Psoas muscle (tissue), 8 donors: Measurements from ENCODE around the gene CEACAM18. TPM values are rescaled to one million over a fixed set of nuclear protein-coding genes. Genes with fewer than 3 reads are reported as not detected.

Source experiments
- ATAC-seq, 4 donors: fragments of 200-7000 bp; cut with Tn5 transposase; one replicate each; pipeline ENCODE4 v1.9.1; 2020; ENCODE audit warnings: moderate library complexity in 3 of 4, mild to moderate bottlenecking in 2 of 4
- DNase-seq, 2 donors: peaks; one replicate each; pipeline ENCODE4 v3.0.0-alpha.2; 2020
- H3K27ac ChIP-seq: fragments of 200-600 bp; one replicate; pipeline ENCODE4 v1.8.0; 2022
- H3K27me3 ChIP-seq, 3 donors: fragments of 200-600 bp in 1 of 3; one replicate each; pipeline versions ENCODE4 v1.6.1 to v1.8.0; 2013 to 2022; ENCODE audit warnings: low read length in 2 of 3, mild to moderate bottlenecking in 2 of 3, moderate library complexity in 1 of 3; ENCODE audit not compliant: insufficient read depth in 3 of 3
- H3K36me3 ChIP-seq, 2 donors: fragments of 200-600 bp in 1 of 2; one replicate each; pipeline versions ENCODE4 v1.6.1 to v1.8.0; 2013 to 2022; ENCODE audit warnings: low read depth in 1 of 2, mild to moderate bottlenecking in 1 of 2, moderate library complexity in 1 of 2; ENCODE audit not compliant: insufficient read depth in 1 of 2
- H3K4me1 ChIP-seq: fragments of 200-600 bp; one replicate; pipeline ENCODE4 v1.8.0; 2022
- H3K4me3 ChIP-seq: fragments of 200-600 bp; one replicate; pipeline ENCODE4 v1.8.0; 2022; ENCODE audit warnings: mild to moderate bottlenecking
- H3K9me3 ChIP-seq: fragments of 200-600 bp; one replicate; pipeline ENCODE4 v1.8.0; 2022
- CTCF ChIP-seq: fragments of 200-600 bp; IDR thresholded peaks from one replicate; pipeline ENCODE4 v1.8.0; 2022; ENCODE audit warnings: antibody characterized with exemption
- WGBS, 3 donors: extraction: QIAGEN DNeasy Blood & Tissue Kit; methylation state at CpG; one replicate each; pipeline versions ENCODE4 v1.1.6 to v1.1.7; 2013; 5-methylcytosine and 5-hydroxymethylcytosine counted together
- intact Hi-C, 2 donors: fragments of 100-400 bp; cut with DNase I; formaldehyde crosslinking; loops; one replicate each; pipeline versions ENCODE4 v1.11.0 to v1.14.2; 2022
- polyA plus RNA-seq, 3 donors: library from polyadenylated mRNA; stranded (reverse); fragments of 200-250 nt; gene quantifications; one replicate each; pipeline ENCODE4 v1.2.3, GENCODE V29; 2013
- total RNA-seq, 4 donors: library from RNA; stranded (reverse); fragmentation: NEBNext Ultra II Directional in 2 of 4; extraction: Animal tissue kit (Norgen Biotek cat#: 25700) in 2 of 4; gene quantifications; one replicate each; pipeline versions ENCODE4 v1.2.1 to v1.2.4, GENCODE V29; 2021 to 2023
- donor health status: healthy with polysubstance abuse.
- donor health status: DM: no; HTN: no; CAD: no; lungs with moderate emphysema.
- donor health status: Bipolar disorder and iron deficiency.
- donor health status: healthy.
- donor health status: DM: yes; HTN: yes; CAD: no.
- donor health status: DM: no; HTN: no; CAD: no.
- donor health status: DM: no; HTN: no; CAD: no.
- donor health status: DM: yes; HTN: yes; CAD: no.

The CEACAM18 gene
- total and polyA plus RNA-seq, 7 donors, result not detected

- Histone ChIP-seq H3K4me3 (no peak overlapping the region), H3K27ac (no peak overlapping the region), H3K36me3 (no peaks in the 10 kb centered on the region), H3K9me3 (no peaks in the 10 kb centered on the region), H3K27me3 (peaks cover 0 to 4% (median 3%) of the 10 kb centered on the region in 3 donors), H3K4me1 (no peaks in the 10 kb centered on the region)
- DNase-seq (no peak), ATAC-seq (no peak)
- no peak for TF ChIP-seq CTCF
- 73 to 81% (median 80%) methylated on average over 5 of the region's 5 CpGs for WGBS, 3 donors
- intact Hi-C loops, result no loop called here
Observed at GRCh38 chr19:51485960-51486660, 7.8 kb downstream of the CEACAM18 start.

GRCh38 chr19:51488491-51488890 is 10.2 kb downstream of the CEACAM18 start:
- Histone ChIP-seq H3K36me3 (no peaks in the 10 kb centered on the region), H3K4me3 (no peak overlapping the region), H3K9me3 (no peaks in the 10 kb centered on the region), H3K27me3 (peaks cover 0 to 3% (median 2%) of the 10 kb centered on the region in 3 donors), H3K4me1 (no peaks in the 10 kb centered on the region), H3K27ac (no peak overlapping the region)
- ATAC-seq, result no peak
- no peak for TF ChIP-seq CTCF
- WGBS, 3 donors, result 65 to 77% (median 71%) methylated on average over 3 of the region's 3 CpGs
- no peak for DNase-seq
- intact Hi-C loops, result no loop called here

- 37 to 40% (median 37%) methylated on average over 2 of the region's 2 CpGs for WGBS, 3 donors
- no peak for ATAC-seq
Observed at GRCh38 chr19:51489113-51489512, 10.8 kb downstream of the CEACAM18 start.

GRCh38 chr19:51490676-51491075 is 12.3 kb downstream of the CEACAM18 start:
- no peak for TF ChIP-seq CTCF
- Histone ChIP-seq H3K27me3 (no peaks in the 10 kb centered on the region), H3K4me3 (no peak overlapping the region), H3K4me1 (no peaks in the 10 kb centered on the region), H3K36me3 (no peaks in the 10 kb centered on the region), H3K27ac (no peak overlapping the region), H3K9me3 (no peaks in the 10 kb centered on the region)
- intact Hi-C loops, result no loop called here
- 24 to 45% (median 42%) methylated on average over 14 of the region's 14 CpGs for WGBS, 3 donors
- DNase-seq (no peak), ATAC-seq (no peak)

More at GRCh38 chr19:51489113-51489512, 10.8 kb downstream of the CEACAM18 start:
- Histone ChIP-seq H3K4me3 (no peak overlapping the region), H3K36me3 (no peaks in the 10 kb centered on the region), H3K27ac (no peak overlapping the region), H3K27me3 (peaks cover 0 to 3% (median 2%) of the 10 kb centered on the region in 3 donors), H3K4me1 (no peaks in the 10 kb centered on the region), H3K9me3 (no peaks in the 10 kb centered on the region)
- TF ChIP-seq CTCF, result no peak
- intact Hi-C loops, result no loop called here
- no peak for DNase-seq

- no peak overlapping the region for H3K27ac ChIP-seq
- no peaks in the 10 kb centered on the region for H3K27me3 ChIP-seq
- WGBS, 3 donors, result 76 to 82% (median 78%) methylated on average over 7 of the region's 7 CpGs
- no peaks in the 10 kb centered on the region for H3K36me3 ChIP-seq
- no peaks in the 10 kb centered on the region for H3K9me3 ChIP-seq
- no peak overlapping the region for H3K4me3 ChIP-seq
- intact Hi-C loops, result no loop called here
- no peak for DNase-seq
- no peak for ATAC-seq
- no peak for TF ChIP-seq CTCF
- H3K4me1 ChIP-seq, result no peaks in the 10 kb centered on the region
Observed at GRCh38 chr19:51491586-51491985, 13.2 kb downstream of the CEACAM18 start.
